OCI-LY3 (cell line): ENCODE measurements around the gene MED15.
A peak's percentile ranks its signal among the peaks of the same experiment; 100 is the strongest.

Experiments
- H2AFZ ChIP-seq: fragments of 200-600, 300-600 bp; shearing (Covaris generic); 2 replicates; pipeline ENCODE4 v1.6.0; 2014; ENCODE audit warnings: antibody characterized with exemption, low read depth, low read length
- H3K27ac ChIP-seq: fragments of 200-600, 300-600 bp; sonication (generic); 2 replicates; pipeline ENCODE4 v1.5.1; 2014; ENCODE audit warnings: mild to moderate bottlenecking, low read length, moderate library complexity, mixed read lengths
- H3K27me3 ChIP-seq: fragments of 200-600, 300-600 bp; sonication (generic); 2 replicates; pipeline ENCODE4 v1.6.1; 2014; ENCODE audit warnings: low read depth, low read length, mixed read lengths
- H3K36me3 ChIP-seq: fragments of 200-600, 300-600 bp; sonication (generic); replicated peaks from 2 replicates; pipeline ENCODE3; 2014; ENCODE audit warnings: low read depth, low read length, mixed read lengths
- H3K4me1 ChIP-seq: fragments of 300-600, 200-600 bp; sonication (generic); 2 replicates; pipeline ENCODE4 v1.6.1; 2014; ENCODE audit warnings: low read length, mixed read lengths
- H3K4me2 ChIP-seq: fragments of 200-600, 300-600 bp; sonication (generic); 2 replicates; pipeline ENCODE4 v1.6.1; 2014; ENCODE audit warnings: low read length, mixed read lengths
- H3K4me3 ChIP-seq: fragments of 300-600, 200-600 bp; sonication (generic); 2 replicates; pipeline ENCODE4 v1.5.1; 2014; ENCODE audit warnings: antibody characterized with exemption, mild to moderate bottlenecking, low read length, moderate library complexity
- H3K79me2 ChIP-seq: fragments of 300-600, 200-600 bp; shearing (Covaris generic); 2 replicates; pipeline ENCODE4 v1.6.1; 2014; ENCODE audit warnings: mild to moderate bottlenecking, low read length, mixed read lengths
- H3K9ac ChIP-seq: fragments of 300-600, 200-600 bp; shearing (Covaris generic); 2 replicates; pipeline ENCODE4 v1.6.0; 2014; ENCODE audit warnings: mild to moderate bottlenecking, low read length, moderate library complexity
- H3K9me3 ChIP-seq: fragments of 200-600, 300-600 bp; shearing (Covaris generic); 2 replicates; pipeline ENCODE4 v1.6.1; 2014; ENCODE audit warnings: low read length, mixed read lengths; ENCODE audit not compliant: insufficient read depth
- H4K20me1 ChIP-seq: fragments of 200-600, 300-600 bp; sonication (generic); 2 replicates; pipeline ENCODE4 v1.6.1; 2016; ENCODE audit warnings: low read length, mixed read lengths; ENCODE audit not compliant: insufficient read depth
- CTCF ChIP-seq: fragments of 200-600, 300-600 bp; sonication (generic); IDR thresholded peaks from 2 replicates; pipeline ENCODE4 v1.5.1; 2014; ENCODE audit warnings: antibody characterized with exemption, low read length, low read depth
- EZH2phosphoT487 ChIP-seq: fragments of 200-600 bp; shearing (Covaris generic); IDR thresholded peaks from 2 replicates; pipeline ENCODE4 v1.6.1; 2018; ENCODE audit warnings: antibody characterized with exemption, mixed run types, low read depth

The MED15 gene

GRCh38 chr22:20549232-20549841 lies 41.9 kb downstream of the MED15 start:
- Histone ChIP-seq H4K20me1 (no peaks in the 10 kb centered on the region; the same call in 1 of the 2 replicates), H3K27me3 (no peaks in the 10 kb centered on the region), H3K27ac (peak overlapping the region; percentile 98), H3K9me3 (no peaks in the 10 kb centered on the region), H3K4me1 (peaks cover 42% of the 10 kb centered on the region), H3K9ac (0 out of 2 replicates have a peak overlapping the region, but pooled peaks have one; percentile 27), H3K79me2 (peaks cover 57% of the 10 kb centered on the region), H2AFZ (no peak overlapping the region), H3K4me3 (peak overlapping the region; percentile 3; the same call in 1 of the 2 replicates), H3K4me2 (peak overlapping the region; percentile 86), H3K36me3 (peaks cover 38% of the 10 kb centered on the region)
- TF ChIP-seq CTCF (no peak), EZH2phosphoT487 (no peak)

DNA sequence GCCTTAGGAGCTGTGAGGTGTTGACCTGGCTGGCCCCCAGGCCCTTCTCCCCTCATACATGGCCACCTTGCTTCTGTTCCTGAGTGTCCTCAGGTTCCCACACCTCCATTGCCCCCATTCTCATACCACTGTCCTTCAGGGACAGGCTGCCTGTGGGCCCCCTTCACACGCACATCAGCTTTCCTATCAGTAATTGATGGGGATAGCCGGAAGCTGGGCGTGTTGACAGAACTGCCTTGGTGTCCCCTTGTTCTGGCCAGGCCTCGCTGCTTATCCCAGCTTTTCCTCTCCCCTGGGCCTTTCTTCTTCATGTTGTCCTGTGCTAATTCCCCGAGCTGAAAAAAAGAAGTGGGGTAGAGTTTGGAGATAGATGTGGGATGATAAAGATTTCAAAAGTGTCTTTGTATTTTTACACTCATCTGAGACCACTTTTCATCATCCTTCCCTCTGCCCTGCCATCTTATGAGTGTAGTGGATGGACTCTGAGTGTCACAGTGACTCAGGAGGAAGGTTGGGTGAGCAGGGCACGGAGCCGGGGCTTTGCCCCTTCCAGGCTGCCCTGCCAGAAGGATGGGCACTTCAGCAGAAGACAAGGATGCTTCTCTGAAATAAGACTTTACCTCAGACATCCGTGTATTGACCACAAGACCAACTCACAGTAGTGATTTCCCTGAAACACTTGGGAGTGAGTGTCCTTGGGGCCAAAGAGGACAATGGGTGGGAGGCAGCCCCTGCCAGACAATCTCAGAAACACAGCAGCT lies 42.8 kb downstream of the MED15 start:
- H3K79me2 ChIP-seq = peaks cover 58% of the 10 kb centered on the region
- peak overlapping the region; percentile 79 for H3K9ac ChIP-seq
- H3K27me3 ChIP-seq = no peaks in the 10 kb centered on the region
- H3K9me3 ChIP-seq = no peaks in the 10 kb centered on the region
- H3K4me3 ChIP-seq = peak overlapping the region; percentile 64
- TF ChIP-seq CTCF = no peak
- TF ChIP-seq EZH2phosphoT487 = no peak
- peaks cover 42% of the 10 kb centered on the region for H3K4me1 ChIP-seq
- H3K36me3 ChIP-seq = peaks cover 42% of the 10 kb centered on the region
- H2AFZ ChIP-seq = no peak overlapping the region
- H3K27ac ChIP-seq = peak overlapping the region; percentile 98
- H3K4me2 ChIP-seq = peak overlapping the region; percentile 86
- H4K20me1 ChIP-seq = no peaks in the 10 kb centered on the region; the same call in 1 of the 2 replicates

DNA sequence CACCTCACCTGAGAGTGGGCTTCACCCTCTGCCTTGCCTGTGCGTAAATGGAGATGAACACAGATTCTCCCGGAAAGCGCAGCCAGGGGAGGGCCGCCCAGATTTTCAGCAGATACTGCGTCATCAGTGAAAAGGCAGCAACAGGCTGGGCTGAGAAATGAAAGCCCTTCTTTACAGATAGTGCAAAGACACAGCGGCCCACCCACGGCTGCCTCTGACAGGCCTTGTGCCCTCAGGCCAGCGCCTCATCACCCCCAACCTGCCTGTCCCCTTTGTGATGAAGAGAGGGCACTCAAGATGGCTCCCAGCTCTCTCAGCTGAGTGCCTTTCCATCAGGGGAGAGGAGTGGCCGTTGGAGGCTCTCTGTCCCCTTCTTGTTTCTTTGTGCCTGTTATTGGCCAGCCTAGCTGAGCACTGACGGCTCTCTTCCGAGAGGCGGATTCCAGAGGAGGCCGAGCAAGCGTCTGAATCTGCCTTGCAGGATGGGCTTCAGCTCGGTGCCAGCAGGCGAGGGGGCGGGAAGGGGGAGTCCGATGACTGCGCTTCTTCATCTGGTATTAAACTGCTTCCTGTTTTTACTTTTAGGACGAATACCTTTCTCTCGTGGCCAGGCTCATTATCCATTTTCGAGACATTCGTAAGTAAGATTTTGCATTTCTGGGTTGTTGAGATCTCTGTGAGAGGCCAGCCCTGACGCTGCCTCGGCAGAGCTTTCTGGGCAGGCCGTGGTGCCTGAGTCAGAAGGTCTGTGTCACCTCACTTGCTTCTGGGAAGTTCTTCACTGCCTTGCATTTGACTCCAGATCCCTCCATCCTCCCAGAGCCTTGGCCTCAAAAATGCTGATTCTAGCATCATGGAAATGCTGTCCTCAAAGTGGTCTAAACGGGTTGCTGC lies 43.7 kb downstream of the MED15 start:
- TF ChIP-seq CTCF = no peak
- TF ChIP-seq EZH2phosphoT487 = no peak
- H3K27ac ChIP-seq = peak overlapping the region; percentile 98
- H4K20me1 ChIP-seq = no peaks in the 10 kb centered on the region; the same call in 1 of the 2 replicates

More for the DNA sequence above, 43.7 kb downstream of the MED15 start:
- peaks cover 58% of the 10 kb centered on the region for H3K79me2 ChIP-seq
- H3K36me3 ChIP-seq = peaks cover 38% of the 10 kb centered on the region
- no peaks in the 10 kb centered on the region for H3K9me3 ChIP-seq
- H3K9ac ChIP-seq = peak overlapping the region; percentile 85
- no peak overlapping the region for H2AFZ ChIP-seq
- H3K4me2 ChIP-seq = peak overlapping the region; percentile 86
- H3K4me1 ChIP-seq = peaks cover 42% of the 10 kb centered on the region
- peak overlapping the region; percentile 64 for H3K4me3 ChIP-seq
- H3K27me3 ChIP-seq = no peaks in the 10 kb centered on the region
